NCI-H1694 treated with DMSO at 0.1 percent for 48 hours (cell line): Measurements from ENCODE around the gene ZSWIM8.
"Not testable (repeated sequence)": the region's sequence is repeated elsewhere in the genome, so short reads cannot be mapped to it uniquely, and the experiment has no call there.

ENCODE experiments used
- DNase-seq: peaks from one replicate; lab custom pipeline; 2025; lab: John Stamatoyannopoulos, UW

The ZSWIM8 gene

DNA sequence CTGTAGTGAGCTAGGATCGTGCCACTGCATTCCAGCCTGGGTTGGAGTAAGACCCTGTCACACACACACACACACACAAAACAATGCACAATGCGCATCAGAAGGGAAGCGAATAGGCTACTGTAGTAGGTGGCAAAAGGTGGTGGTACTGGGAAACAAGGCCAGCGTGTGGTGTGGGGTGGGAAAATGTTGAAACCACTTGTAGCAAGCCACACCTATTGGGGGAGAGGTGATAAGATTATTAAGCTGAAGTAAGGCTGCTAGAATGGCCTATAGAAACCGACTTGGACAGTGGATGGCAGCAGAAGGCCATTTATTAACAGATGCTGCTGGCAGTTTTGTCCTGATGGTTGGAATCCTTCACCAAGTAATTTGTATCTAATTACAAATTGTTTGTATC lies 10.8 kb upstream of the ZSWIM8 start:
- DNase-seq, result no peak

DNA sequence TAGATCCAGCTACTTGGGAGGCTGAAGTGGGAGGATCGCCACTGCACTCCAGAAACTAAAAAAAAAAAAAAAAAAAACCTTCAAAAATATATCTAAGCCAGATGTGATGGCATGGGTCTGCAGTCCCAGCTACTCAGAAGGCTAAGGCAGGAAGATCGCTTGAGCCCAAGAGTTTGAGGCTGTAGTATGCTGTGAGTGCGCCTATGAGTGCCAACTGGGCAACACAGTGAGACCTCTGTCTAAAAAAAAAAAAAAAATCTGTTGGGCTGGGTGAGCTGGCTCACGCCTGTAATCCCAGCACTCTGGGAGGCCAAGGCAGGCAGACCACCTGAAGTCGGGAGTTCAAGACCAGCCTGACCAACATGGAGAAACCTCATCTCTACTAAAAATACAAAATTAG lies 6.4 kb upstream of the ZSWIM8 start:
- no peak for DNase-seq

DNA sequence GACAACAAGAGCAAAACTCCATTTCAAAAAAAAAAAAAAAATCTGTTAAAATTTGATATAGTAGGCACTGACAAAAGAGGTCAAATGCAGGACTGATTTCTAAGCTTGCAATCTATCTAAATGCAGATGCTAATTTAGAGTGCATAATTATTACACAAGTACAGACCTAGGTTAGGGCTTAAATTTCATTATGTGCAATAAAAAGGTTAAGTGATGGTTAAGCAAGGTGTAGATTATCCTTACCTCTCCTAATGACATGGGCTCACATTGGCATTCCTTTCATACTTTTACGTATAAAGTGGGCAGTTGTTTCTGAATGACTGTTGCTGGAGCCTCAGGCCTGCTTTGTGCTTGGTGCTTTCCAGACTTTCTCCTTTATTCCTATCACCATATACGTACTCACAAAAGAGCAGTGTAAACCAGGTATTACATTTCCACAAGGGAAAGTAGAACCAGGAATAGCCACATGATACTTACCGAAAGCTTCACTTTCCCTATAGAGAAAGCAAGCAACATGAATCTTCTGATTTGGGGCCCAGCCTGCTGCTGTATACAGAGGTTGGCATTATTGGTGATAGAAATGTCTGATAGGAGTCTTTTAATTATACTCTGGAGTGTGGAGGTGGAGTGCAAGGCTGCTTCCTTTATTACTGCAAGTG lies 5.7 kb upstream of the ZSWIM8 start:
- DNase-seq, result no peak

DNA sequence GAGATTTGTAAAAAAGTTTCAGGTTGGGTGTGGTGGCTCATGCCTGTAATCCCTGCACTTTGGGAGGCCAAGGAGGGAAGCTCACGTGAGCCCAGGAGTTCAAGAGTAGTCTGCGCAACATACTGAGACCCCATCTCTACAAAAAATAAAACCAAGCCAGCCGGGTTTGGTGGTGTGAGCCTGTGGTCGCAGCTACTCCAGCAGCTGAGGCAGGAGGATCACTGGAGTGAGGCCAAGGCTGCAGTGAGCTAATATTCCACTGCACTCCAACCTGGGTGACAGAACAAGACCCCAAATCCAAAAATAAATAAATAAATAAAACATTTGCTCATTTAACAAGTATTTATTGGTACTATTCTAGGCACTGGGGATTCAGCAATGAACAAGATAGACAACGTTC lies 5.1 kb upstream of the ZSWIM8 start:
- DNase-seq, result no peak

DNA sequence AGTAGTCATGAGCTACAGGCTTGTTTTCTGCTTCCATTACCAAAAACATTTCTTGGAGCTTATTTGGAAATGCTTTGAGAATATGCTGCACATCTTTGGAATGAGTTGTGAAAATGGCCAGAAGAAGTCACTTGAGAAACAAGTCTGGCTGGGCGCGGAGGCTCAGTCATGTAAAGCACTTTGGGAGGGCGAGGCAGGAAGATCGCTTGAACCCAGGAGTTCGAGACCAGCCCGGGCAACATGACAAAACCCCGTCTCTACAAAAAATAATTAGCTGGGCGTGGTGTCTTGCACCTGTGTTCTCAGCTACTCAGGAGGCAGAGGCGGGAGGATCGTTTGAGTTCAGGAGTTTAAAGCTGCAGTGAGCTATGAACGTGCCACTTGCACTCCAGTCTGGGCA lies 4.4 kb upstream of the ZSWIM8 start:
- DNase-seq, result no peak

DNA sequence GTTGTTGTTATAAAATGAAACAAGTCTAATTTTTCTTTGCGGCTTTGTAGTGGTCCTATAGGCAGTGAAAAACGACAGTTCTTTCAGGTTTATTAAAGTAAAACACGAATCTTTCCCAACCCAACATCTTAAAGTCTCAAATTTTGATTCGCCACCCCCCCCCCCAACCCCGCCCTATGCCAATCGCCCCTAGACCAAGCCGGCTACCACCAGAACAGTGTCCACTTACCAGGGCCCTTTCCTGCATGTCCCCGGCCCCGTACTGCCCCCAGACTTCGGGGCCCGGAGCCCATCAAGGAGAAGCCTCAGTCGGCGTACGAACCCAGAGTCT lies 3.9 kb upstream of the ZSWIM8 start:
- DNase-seq, result no peak

DNA sequence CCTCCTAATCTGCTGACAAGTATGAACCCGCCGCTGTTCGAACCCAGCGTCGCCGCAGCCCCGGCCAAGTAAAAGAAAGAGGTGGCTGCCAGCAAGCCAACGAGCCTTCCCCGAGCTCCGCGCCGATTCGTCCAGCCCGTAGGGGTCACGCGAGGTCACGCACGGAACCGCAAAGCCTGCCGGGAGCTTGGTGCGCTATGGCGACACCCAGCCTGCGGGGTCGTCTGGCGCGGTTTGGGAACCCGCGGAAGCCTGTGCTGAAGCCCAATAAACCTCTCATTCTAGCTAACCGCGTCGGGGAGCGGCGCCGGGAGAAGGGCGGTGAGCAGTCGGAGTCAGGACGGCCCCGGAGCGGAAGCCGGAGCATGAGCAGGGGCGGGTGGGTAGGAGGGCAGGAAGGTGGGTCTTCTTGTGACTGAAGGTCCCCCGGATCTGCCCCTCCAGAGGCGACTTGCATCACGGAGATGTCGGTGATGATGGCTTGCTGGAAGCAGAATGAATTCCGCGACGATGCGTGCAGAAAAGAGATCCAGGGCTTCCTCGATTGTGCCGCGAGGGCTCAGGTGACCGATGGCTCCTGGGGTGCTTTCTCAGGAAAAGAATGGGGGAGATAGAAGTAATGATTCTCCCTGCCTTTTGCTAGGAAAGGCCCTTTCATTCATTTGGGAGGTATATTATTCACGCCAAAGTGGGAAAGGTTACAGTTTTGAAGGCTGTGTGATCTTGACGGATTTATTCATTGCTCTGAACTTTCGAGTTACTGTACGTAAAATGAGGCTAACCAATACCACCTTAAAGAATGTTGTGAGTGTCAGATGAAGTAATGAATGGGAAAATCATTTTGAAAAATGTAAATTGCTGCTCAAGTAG lies 3.3 kb upstream of the ZSWIM8 start, which contains the start of gene CHCHD1:
TSS of gene CHCHD1 (plus strand) at position 170 of the 870 bp plus-strand sequence. CDS start at position 198, 28 bp downstream.
- DNase-seq, result peak; percentile 66

DNA sequence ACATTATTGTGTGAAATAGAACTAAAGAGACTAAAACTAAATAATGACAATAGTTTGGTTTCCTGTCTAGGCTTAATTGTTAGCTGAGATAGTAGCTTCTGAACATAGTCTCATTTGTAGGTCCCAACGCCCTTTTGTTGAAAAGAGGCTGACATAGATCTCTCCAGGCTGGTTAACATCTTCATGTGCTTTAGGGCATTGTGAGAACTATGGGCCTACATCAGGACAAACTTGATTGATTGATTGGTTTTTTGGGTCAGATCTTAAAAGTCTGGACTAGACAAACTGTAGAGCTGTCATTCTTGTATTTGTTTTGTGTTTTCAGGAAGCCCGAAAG lies 2.7 kb upstream of the ZSWIM8 start:
- DNase-seq, result no peak

DNA sequence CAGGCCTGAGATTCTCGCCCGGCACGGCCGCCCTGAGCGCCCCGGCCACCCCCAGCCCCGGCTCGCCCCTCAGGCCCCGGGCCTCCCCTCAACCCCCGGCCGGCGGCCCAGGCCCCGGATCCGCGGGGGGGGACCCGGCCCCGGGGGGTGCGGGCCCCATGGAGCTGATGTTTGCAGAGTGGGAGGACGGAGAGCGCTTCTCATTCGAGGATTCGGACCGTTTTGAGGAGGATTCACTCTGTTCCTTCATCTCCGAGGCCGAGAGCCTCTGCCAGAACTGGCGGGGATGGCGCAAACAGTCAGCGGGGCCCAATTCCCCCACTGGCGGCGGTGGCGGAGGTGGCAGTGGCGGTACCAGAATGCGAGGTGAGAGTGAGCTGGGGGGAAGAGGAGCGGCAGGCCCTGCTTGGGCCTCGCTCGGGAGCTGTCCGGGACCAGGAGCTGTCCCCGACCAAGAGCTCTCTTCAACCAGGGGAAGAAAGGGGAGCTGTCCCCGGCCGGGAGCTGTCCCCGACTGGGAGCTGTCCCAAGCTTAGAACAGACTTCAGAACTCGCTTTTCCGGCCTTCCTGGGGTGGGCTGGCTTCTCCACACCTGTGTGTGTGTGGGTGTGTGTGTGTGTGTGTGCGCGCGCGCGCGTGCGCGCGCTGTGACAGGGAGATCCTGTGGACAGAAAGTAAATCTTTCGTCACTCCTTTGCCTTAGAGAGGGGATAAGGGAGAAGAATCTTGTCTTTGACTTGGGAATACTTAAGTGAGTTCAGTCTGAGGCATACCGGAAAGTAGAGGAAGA lies 510 bp downstream of the ZSWIM8 start:
- DNase-seq, result no peak

DNA sequence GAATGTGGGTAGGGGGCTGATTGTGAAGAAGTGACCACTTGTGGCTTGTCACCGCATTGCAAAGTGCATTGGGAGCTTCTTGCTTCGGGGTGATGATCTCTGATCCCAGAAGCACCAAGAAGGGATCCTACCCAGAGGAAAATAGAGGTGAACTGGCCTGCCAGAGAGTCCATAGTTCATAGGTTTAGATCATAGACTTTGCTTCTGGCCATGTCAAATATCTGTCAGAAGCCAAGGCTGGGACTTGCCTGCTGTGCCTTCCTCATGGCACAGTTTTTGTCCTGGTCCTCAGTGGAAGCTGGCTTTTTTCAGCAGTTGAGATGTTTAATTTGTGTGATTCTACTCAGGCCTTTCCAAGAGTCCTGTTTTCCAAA lies 1.1 kb downstream of the ZSWIM8 start:
- DNase-seq, result no peak

DNA sequence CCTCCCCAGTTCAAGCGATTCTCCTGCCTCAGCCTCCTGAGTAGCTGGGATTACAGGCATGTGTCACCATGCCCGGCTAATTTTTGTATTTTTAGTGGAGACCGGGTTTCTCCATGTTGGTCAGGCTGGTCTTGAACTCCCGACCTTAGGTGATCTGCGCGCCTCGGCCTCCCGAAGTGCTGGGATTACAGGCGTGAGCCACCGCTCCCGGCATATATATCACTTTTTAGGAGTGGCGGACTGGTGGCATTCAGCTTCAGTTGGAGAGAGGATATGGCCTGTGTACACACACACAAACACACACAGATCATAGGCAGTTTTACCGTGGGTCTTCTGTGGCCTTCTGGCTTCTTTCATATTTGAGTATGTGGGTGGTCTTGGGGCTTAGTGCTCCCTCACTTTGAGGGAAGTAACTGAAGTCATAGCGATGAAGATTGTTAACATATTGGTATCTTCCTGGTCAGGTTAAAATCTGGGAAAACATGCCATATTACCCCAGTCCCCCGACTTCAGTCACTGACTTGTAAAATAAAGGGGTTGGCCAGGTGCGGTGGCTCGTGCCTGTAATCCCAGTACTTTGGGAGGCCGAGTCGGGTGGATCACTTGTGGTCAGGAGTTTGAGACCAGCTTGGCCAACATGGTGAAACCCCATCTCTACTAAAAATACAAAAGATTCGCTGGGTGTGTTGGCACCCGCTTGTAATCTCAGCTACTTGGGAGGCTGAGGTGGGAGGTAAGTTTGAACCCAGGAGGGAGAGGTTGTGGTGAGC lies 1.8 kb downstream of the ZSWIM8 start:
- DNase-seq, result not testable (repeated sequence)

DNA sequence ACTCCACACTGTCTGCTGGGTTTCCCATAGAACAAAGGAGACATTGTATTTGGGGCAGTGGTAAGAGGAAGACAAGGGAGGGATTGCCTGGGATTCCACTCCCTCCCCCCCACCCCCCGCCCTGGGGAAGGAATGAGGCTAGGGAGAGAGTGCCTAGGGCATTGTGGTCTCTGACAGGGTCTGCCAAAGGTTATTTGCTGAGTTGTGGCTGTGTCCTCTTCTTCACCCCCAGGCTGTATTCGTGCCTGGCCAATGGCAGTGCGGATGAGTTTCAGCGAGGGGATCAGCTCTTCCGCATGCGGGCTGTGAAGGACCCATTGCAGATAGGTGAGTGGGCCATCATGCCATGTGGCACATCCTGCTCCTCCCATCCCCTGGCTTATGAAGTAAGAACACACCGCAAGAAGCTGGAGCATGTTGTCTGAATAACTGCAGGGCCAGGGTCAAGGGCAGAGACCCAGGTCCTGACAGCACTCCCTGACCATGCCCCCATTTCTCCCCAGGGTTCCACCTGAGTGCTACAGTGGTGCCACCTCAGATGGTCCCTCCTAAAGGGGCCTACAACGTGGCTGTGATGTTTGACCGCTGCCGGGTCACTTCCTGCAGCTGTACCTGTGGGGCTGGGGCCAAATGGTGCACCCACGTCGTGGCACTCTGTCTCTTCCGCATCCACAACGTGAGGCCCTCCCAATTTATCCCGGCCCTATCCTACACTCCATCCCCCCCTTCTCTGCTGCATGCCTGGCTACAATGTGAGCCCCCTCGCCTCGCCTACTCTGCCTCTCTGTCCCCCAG lies 3.7 kb downstream of the ZSWIM8 start:
- no peak for DNase-seq

DNA sequence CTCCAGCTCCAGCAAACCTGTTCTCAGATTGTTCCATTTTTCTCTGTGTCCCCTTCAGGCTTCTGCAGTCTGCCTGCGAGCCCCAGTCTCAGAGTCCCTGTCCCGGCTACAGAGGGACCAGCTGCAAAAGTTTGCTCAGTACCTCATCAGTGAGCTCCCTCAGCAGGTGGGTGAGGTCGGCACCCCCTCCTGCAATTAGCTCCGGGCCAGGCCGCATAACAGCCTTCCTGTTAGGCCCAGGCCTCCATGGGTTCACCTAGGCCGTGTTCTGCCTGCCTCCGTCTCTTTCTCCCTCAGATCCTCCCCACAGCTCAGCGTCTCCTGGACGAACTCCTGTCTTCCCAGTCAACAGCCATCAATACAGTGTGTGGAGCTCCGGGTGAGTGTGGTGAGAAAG lies 4.3 kb downstream of the ZSWIM8 start:
- no peak for DNase-seq

DNA sequence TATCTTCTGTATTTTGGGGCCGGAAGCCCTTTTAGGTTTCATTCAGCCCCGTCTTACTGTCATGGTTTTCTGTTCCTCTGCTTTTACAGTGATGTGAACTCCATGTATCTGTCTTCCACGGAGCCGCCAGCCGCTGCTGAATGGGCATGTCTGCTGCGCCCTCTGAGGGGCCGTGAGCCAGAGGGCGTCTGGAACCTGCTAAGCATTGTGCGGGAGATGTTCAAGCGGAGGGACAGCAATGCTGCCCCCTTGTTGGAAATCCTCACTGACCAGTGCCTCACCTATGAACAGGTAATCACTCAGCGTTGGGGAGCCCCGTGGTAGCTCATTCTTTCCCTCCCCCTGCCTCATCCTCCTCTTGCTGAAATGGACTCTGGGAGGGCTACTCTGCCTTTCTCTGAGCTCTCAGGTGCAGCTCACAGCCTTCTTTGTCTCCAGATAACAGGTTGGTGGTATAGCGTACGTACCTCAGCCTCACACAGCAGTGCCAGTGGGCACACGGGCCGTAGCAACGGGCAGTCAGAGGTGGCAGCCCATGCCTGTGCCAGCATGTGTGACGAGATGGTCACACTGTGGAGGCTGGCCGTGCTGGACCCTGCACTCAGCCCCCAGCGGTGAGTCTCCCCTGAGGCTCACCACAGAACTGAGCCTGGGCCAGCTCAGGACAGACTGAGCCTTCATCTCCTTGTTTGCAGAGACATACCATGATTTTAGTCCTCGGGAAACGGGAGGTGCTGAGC lies 5.7 kb downstream of the ZSWIM8 start:
- DNase-seq, result no peak

DNA sequence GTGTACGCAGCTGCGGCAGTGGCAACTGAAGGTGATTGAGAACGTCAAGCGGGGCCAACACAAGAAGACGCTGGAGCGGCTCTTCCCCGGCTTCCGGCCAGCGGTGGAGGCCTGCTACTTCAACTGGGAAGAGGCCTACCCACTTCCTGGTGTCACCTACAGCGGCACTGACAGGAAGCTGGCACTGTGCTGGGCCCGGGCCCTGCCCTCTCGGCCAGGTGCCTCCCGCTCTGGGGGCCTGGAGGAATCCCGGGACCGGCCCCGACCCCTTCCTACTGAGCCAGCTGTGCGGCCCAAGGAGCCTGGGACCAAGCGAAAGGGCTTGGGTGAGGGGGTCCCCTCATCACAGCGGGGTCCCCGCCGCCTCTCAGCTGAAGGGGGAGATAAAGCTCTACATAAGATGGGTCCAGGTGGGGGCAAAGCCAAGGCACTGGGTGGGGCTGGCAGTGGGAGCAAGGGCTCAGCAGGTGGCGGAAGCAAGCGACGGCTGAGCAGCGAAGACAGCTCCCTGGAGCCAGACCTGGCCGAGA lies 6.5 kb downstream of the ZSWIM8 start:
- no peak for DNase-seq

DNA sequence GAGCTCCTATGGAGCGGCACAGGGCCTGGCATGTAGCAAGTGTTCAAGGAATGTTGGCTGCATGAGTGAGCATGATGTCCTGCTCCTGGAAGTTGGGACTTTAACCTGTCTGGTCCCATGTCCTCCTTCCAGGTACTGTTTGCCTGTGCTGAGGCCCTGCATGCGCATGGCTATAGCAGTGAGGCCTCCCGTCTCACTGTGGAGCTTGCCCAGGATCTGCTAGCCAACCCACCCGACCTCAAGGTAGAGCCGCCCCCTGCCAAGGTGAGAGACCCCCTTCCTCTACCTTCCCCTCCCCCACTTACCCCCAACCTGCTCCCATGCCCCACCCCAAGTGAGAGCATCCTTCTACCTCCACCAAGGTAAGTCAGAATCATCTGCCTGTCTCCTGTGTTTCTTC lies 8.1 kb downstream of the ZSWIM8 start:
- no peak for DNase-seq

DNA sequence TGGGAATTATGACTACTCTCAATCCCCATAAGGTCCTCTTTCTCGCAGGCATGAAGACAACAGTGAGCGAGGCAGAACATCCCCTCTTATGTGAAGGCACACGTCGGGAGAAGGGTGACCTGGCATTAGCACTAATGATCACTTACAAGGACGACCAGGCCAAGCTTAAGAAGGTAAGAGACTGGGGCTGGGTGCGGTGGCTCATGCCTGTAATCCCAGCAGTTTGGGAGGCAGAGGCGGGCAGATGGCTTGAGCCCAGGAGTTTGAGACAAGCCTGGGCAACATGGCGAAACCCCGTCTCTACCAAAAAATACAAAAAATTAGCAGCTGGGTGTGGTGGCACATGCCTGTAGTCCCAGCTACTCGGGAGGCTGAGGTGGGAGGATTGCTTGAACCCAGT lies 10.1 kb downstream of the ZSWIM8 start:
- DNase-seq, result not testable (repeated sequence)

DNA sequence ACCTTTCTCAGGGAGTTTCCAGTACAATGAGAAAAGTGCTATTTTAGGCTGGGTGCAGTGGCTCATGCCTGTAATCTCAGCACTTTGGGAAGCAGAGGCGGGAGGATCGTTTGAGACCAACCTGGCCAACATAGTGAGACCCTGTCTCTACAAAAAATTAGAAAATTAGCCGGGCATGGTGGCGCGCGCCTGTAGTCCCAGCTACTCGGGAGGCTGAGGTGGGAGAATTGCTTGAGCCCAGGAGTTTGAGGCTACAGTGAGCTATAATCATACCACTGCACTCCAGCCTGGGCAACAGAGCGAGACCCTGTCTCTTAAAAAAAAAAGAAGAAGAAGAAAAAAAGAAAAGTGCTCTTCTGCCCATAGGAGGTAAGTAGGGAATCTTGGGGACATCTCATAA lies 10.6 kb downstream of the ZSWIM8 start:
- DNase-seq, result not testable (repeated sequence)

DNA sequence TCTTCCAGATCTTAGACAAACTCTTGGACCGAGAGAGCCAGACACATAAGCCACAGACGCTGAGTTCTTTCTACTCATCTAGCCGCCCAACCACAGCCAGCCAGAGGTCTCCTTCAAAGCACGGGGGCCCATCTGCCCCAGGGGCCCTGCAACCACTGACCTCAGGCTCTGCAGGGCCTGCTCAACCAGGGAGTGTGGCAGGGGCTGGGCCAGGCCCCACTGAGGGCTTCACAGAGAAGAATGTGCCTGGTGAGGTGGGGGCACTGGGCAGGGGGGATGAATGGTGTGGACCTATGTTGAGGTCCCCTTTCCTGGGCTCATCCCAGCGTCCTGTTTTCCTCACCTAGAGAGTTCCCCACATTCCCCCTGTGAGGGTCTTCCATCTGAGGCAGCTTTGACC lies 11.4 kb downstream of the ZSWIM8 start:
- no peak for DNase-seq

DNA sequence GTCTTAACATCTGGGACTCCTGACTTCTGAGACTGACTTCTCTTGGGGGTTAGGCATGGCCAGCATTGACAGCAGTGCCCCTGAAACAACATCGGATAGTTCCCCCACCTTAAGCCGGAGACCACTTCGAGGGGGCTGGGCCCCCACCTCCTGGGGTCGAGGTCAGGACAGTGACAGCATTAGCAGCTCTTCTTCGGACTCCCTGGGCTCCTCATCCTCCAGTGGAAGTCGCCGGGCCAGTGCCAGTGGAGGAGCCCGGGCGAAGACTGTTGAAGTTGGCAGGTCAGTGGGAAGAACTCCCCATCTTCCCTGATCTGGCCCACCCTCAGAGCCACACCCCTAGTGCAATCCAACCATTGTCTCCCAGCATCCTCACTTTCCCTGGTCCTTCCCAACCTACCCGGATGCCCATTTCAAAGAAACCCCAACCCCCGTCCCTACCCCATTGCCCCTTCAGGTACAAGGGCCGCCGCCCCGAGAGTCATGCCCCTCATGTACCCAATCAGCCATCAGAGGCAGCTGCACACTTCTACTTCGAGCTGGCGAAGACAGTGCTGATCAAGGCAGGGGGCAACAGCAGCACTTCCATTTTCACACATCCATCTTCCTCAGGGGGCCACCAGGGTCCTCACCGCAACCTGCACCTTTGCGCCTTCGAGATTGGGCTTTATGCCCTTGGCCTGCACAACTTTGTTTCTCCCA lies 12.1 kb downstream of the ZSWIM8 start:
- no peak for DNase-seq
